ENCODE data around the gene RAB7A.

DNA sequence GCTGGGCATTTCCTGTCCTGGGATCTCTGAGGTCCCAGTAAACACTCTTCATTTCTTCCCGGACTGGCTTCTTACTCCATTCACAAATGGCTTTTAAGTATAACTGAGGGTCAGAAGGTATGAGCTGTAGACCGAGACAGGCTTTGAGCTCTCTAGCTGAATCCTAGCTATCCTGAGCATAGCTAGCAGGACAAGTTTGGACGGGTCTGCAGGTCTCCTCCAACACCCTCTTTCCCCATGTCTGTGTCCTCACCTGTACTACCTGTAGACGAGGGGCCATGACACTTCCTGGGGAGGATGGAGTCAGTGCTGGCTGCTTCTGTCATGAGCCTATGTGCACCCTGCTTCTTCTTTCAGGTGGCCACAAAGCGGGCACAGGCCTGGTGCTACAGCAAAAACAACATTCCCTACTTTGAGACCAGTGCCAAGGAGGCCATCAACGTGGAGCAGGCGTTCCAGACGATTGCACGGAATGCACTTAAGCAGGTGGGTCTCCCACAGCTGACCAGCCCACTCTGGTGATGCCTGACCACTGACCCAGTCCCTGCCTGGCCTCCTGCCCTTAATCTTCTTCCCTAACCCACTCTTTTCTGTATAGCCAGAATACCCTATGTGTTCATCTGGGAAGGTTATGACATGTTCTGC is 81.3 kb downstream of the RAB7A start:
- TF ChIP-seq, protein P1, sequence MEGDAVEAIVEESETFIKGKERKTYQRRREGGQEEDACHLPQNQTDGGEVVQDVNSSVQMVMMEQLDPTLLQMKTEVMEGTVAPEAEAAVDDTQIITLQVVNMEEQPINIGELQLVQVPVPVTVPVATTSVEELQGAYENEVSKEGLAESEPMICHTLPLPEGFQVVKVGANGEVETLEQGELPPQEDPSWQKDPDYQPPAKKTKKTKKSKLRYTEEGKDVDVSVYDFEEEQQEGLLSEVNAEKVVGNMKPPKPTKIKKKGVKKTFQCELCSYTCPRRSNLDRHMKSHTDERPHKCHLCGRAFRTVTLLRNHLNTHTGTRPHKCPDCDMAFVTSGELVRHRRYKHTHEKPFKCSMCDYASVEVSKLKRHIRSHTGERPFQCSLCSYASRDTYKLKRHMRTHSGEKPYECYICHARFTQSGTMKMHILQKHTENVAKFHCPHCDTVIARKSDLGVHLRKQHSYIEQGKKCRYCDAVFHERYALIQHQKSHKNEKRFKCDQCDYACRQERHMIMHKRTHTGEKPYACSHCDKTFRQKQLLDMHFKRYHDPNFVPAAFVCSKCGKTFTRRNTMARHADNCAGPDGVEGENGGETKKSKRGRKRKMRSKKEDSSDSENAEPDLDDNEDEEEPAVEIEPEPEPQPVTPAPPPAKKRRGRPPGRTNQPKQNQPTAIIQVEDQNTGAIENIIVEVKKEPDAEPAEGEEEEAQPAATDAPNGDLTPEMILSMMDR (conservative IDR thresholded peaks at IDR 0.05; ENCODE audit: low read depth, low read length) = no peak
- no peak for TF ChIP-seq EZH2 (IDR thresholded peaks at IDR 0.05; ENCODE audit: borderline replicate concordance, low read depth, low read length, poor library complexity, severe bottlenecking)
